ENCODE measurements around the gene SVIL.
"Not testable (repeated sequence)": the region's sequence is repeated elsewhere in the genome, so short reads cannot be mapped to it uniquely, and the experiment has no call there.

The SVIL gene

GRCh38 chr10:29535012-29535777 lies 99.6 kb downstream of the SVIL start:
- DNase-seq, result no peak

GRCh38 chr10:29534590-29534989 lies 100.2 kb downstream of the SVIL start:
- DNase-seq, result no peak

DNA sequence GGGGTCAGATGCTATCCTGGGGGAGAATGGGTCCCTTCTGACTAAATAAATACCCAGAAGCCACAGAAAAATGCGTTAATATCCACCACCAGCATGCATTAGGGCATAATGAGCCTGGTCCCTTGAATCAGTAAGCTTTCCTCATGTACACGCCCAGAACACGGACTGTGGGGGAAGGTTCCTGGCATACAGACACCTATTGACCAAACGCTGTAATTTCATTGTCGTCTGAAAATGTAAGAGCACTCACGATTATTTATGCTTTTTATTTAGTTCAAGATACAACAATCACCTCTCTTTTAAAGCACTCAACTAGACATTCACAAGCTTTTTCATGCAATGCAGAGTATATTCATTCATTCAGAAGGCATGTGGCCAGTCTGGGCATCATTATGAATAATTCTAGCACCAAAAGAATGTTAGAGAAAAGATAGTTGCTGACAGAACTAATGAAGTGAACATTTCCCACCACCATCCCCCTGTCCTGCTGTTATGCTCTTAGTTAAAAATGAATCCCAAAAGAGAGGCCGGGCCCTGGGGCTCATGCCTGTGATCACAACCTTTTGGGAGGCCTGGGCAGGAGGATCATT lies 101.0 kb downstream of the SVIL start:
- DNase-seq, result no peak

DNA sequence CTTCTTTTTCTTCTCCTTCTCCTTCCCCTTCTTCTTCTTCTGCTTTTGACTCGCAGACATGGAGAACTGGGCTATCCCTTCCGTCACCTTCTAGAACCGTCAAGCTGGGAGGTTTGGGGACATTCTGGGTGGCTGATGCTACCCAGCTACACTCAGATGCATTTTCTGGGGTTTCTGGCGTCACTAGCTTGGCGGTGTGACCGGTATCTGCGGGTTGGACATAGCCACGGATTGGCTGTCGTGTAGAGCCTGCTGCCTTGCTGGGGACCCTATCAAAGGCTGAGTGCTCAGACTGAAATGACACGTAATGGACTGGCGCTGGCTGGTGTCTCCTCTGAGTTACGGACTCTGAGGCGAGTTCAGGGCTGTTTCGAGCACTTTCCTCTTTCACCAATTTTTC lies 101.7 kb downstream of the SVIL start:
- DNase-seq, result no peak

DNA sequence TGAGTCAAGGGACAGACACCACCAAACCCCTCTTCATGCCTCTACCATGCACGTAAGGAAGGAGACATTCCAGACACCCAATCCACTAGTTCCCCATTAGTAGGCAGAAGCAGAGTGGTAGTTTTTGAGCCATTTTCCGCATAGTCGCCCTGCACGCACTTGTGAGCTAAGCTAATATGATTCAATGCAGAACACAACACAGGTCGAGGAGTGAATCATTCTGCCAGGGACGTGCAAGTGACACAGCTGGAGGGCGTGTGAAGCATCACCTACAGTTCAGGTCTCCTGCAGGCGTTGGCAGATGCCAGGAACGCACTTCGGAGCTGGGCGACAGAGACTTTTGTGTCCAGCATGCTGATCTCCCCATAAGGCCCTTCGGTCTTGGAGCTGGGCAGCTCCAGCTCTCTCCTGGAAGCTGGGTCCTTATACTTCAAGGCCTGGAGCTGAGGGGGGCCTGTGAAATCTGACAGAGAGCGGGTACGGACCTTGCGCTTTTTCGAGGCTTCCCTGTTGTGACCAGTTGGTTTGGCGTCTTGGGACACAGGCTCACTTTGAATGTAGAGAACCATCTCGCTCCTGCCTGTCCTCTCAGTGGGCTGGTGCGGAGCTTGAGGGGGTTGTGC lies 102.4 kb downstream of the SVIL start:
- no peak for DNase-seq

DNA sequence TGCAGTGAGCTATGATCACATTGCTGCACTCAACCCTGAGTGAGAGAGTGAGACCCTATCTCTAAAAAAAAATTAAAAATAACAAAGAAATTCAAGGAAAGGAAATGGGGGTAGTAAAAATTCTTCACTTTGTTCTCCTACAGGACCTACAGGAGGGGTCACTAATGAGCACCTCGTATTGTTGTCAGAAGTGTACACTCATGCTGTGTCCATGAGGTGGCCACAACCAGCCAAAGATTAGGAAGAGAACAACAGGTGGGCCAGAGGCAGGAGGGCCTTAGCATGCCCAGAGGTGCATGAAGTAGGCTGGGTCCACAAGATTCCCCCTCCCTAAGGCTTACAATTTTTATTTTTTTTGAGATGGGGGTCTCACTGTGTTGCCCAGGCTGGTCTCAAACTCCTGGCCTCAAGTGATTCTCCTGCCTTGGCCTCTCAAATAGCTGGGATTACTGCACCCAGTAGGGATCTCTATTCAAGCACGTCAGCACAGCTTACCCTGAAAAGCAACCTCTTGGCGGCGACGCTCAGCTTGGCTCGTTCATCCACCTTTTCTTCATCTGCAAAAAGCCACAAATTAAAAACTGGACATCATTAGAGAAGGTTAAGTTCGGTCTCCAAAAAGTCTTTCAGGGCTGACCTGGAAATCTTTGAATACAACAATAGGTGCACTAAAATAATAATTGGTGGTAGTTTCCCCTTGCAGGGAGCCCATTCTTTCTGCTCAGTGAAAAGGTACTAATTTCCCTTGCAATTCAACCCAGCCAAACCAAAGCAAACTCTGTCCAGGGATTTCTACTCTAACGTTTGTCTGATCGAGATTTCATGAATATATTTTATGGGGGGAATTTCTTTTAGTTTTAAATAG lies 104.4 kb downstream of the SVIL start:
- DNase-seq, result no peak

GRCh38 chr10:29529146-29529545 lies 105.6 kb downstream of the SVIL start:
- DNase-seq, result no peak

DNA sequence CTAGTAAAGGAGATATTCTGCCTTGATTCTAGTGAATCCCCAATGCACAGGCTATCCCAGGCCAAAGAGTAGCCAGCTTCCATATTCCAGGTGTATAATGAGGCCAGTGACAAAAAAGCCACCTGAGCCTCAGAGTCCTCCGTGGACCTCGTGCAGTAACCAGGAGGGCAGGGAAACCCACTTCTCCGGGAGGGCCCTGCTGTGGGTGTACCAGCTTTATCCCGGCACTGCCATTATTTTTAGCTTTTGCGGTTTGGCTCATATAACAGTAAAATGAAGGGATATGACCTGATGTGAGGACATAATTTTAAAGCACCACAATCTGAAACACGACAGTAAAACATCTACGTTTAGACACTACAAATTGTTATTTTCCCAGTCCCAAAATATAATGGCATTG lies 109.0 kb downstream of the SVIL start:
- DNase-seq, result no peak

- no peak for DNase-seq
Measured at GRCh38 chr10:29524720-29525119, 110.1 kb downstream of the SVIL start.

GRCh38 chr10:29524294-29524693 lies 110.5 kb downstream of the SVIL start:
- no peak for DNase-seq

DNA sequence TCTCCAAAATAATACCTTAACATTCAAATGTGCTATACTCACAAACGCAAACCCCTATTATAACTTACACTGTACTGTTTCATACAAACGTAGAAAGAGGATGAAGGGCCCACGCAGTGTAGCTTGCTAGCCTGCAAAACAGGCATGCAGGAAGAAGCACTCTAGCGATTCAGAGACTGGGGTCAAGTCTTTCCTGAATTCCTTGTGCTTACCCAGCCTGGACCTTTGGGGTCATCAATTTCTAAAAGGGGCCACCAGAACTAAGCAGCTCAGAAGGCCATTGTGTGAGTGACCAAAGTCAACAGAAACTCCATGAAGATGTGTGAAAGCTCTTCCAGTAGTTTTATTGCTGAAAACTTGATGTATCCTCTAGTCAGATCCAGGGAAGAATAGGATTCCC lies 111.9 kb downstream of the SVIL start:
- no peak for DNase-seq

DNA sequence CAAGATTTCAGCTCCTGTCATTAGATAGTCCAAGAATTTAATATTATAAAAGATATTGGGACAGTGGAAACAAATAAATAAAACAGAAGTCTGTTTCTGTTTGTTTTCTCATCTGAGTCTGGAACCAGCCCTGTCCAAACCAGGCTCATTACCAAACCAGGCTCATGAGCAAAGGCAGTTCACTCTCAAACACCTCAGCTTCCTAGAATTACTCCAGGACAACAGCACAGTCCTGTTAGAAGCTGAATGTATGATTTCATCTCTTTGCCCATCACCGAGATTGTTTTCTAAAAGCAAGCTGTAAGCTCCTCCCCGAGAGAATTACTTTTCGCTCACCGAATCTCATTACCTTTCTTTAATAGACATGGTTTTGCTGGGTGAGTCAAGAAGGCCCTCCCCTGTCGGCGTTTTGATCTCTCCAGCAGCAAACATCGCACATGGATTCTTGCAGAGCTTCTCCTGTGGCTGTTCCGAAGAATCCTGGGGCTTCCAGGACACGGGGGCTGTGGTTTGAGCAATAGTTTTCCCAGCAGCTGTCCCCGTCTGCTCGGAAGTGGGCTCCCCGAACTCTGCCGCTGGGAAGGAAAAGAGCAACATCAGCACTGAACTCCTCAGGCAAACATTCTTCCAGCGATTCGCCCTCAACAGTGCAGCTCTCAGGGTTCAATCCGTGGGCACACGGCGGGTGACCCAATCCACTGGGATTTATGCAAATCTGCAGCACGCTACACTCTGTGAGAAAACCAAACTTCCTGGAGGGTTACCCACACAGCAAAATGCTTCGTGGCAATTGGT lies 112.5 kb downstream of the SVIL start:
- DNase-seq, result no peak

DNA sequence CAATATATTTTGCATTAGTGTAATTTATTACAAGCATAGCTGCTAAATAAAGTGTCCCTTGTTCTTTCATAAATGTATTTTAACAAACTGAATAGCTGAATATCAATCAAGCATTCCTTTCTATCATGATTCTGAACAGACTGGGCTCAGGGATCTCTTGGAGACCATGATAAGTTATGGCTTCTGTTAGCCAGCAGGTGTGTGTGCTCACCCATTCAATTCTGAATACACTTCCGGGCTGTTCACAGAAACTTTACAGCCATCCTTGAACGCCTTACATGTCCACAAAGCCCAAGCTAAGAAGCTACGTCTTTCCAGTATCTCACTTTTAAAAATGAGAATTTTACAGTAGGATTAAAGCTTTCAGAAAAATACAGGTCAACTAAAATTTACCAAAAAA lies 115.1 kb downstream of the SVIL start:
- no peak for DNase-seq

- no peak for DNase-seq
Measured at GRCh38 chr10:29517352-29517923, 117.3 kb downstream of the SVIL start.

DNA sequence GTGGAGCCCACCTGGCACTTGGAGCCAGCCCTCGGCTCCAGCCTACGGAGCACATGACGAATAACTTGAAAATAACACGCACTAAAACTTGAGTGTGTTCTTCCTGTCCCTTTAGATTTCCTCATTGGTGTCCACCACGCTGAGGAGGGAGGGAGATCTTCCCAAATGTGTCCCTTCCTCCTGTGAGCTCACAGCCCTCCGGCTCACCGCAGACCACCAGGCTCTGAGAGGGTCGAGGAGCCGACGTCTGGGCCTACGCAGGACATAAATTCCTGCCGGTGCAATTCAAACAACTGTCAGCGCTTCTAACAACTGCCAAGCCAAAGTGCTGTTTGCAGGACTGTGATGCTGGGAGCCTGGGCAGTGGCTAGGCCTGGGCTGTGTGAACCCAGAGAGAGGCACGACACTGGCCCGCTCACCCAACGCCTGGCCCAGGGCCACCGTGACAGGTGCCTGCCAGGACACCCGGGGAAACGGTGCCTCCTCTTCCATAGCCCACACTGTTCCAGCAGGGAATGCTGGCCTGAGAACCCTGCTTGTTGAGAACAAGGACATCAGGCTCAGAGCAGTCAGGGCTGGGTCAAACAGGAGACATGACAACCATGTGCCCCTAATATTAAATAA lies 118.3 kb downstream of the SVIL start:
- not testable (repeated sequence) for DNase-seq

GRCh38 chr10:29515879-29516278 lies 118.9 kb downstream of the SVIL start:
- DNase-seq, result not testable (repeated sequence)

DNA sequence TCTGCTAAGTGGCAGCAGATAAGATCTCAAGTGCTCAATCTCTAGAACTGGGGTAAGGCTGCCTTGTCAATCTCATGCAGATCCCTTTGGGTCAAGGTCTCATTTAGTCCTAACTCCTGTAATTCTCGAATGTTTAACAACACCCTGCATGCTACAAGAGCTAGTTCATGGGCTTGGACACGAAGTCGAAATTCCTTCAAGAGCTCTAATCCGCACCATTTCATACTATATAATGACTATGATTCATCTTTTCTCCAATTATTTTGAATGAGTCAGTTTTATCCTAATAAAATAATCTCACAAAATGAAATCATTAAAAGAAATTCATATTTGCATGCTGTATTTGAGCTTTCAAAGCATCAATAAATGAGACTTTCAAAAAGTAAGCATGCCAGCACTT lies 119.7 kb downstream of the SVIL start:
- not testable (repeated sequence) for DNase-seq

- no peak for DNase-seq
Measured at GRCh38 chr10:29514306-29514705, 120.5 kb downstream of the SVIL start.

GRCh38 chr10:29512425-29512974 lies 122.3 kb downstream of the SVIL start:
- no peak for DNase-seq

- not testable (repeated sequence) for DNase-seq
Measured at GRCh38 chr10:29511806-29512205, 123.0 kb downstream of the SVIL start.

- not testable (repeated sequence) for DNase-seq
Measured at GRCh38 chr10:29510483-29511157, 124.2 kb downstream of the SVIL start.

Data from activated CD8-positive, alpha-beta memory T cell treated with anti-CD3 and anti-CD28 coated beads, Interleukin-2, amount 50 U/mL, for 4 hours (primary cell).